Upper lobe of left lung (tissue), 6 donors: ENCODE data around the gene GFM2. TPM values are rescaled to one million over a fixed set of nuclear protein-coding genes. Genes with fewer than 3 reads are reported as not detected.
"Not testable (repeated sequence)": the region's sequence is repeated elsewhere in the genome, so short reads cannot be mapped to it uniquely, and the experiment has no call there.

Experiments used
- ATAC-seq, 2 donors: fragments of 200-7000 bp; cut with Tn5 transposase; one replicate each; pipeline ENCODE4 v1.9.1; 2022; ENCODE audit warnings: mild to moderate bottlenecking in 2 of 2, moderate library complexity in 2 of 2; ENCODE audit not compliant: low FRiP score in 2 of 2
- DNase-seq, 2 donors: peaks; one replicate each; pipeline ENCODE4 v3.0.0-alpha.2; 2019 to 2020
- H3K27ac ChIP-seq, 4 donors: fragments of 200-600 bp; sonication (generic); one replicate each; pipeline ENCODE4 v1.5.1; 2016 to 2019
- H3K27me3 ChIP-seq, 4 donors: fragments of 200-600 bp; sonication (generic); one replicate each; pipeline ENCODE4 v1.5.1; 2017 to 2019
- H3K36me3 ChIP-seq, 4 donors: fragments of 200-600 bp; sonication (generic); one replicate each; pipeline ENCODE4 v1.5.1; 2016 to 2019
- H3K4me1 ChIP-seq, 4 donors: fragments of 200-600 bp; sonication (generic); one replicate each; pipeline ENCODE4 v1.5.1; 2018 to 2019
- H3K4me3 ChIP-seq, 4 donors: fragments of 200-600 bp; sonication (generic); one replicate each; pipeline ENCODE4 v1.5.1; 2017 to 2019; ENCODE audit warnings: mild to moderate bottlenecking in 2 of 4, moderate library complexity in 1 of 4
- H3K9me3 ChIP-seq, 4 donors: fragments of 200-600 bp; sonication (generic); one replicate each; pipeline ENCODE4 v1.5.1; 2018 to 2019
- EP300 ChIP-seq, 4 donors: sonication (generic); formaldehyde crosslinking; IDR thresholded peaks; one replicate each; pipeline ENCODE4 v1.5.1; 2017; ENCODE audit warnings: antibody characterized with exemption in 4 of 4, control low read depth in 2 of 4
- POLR2A ChIP-seq, 4 donors: fragments of 450-650 bp; IDR thresholded peaks; one replicate each; pipeline ENCODE4 v1.5.1; 2016 to 2017; ENCODE audit warnings: antibody characterized with exemption in 4 of 4, mild to moderate bottlenecking in 2 of 4
- POLR2AphosphoS5 ChIP-seq, 2 donors: sonication (generic); formaldehyde crosslinking; IDR thresholded peaks; one replicate each; pipeline ENCODE4 v1.5.1; 2017; ENCODE audit warnings: antibody characterized with exemption in 2 of 2
- WGBS, 2 donors: methylation state at CpG; one replicate each; pipeline ENCODE4 v1.1.5; 2017 to 2018; 5-methylcytosine and 5-hydroxymethylcytosine counted together
- total RNA-seq, 6 donors: library from RNA; depleted of rRNA in 4 of 6; stranded (reverse); fragments of >200 nt in 4 of 6; gene quantifications; one replicate each; pipeline versions ENCODE4 v1.1.0 to v1.2.1, GENCODE V29; 2016 to 2021
- TF ChIP-seq, protein P1 (sequence below), 6 experiments: fragments of 450-650 bp in 4 of 6; fragments of 200-600 bp in 2 of 6; sonication (generic) in 2 of 6; IDR thresholded peaks; one replicate each; pipeline ENCODE4 v1.5.1; 2016 to 2019; ENCODE audit warnings: antibody characterized with exemption in 6 of 6
- donor health status: DM: no; HTN: no; CAD: no; lungs with moderate emphysema.
- donor health status: DM: no; HTN: yes; CAD: no; lungs with severe emphysema.

GFM2 gene
- total RNA-seq, 6 donors from 2014 or later = 6.1 to 33.5 (median 16.0) TPM

DNA sequence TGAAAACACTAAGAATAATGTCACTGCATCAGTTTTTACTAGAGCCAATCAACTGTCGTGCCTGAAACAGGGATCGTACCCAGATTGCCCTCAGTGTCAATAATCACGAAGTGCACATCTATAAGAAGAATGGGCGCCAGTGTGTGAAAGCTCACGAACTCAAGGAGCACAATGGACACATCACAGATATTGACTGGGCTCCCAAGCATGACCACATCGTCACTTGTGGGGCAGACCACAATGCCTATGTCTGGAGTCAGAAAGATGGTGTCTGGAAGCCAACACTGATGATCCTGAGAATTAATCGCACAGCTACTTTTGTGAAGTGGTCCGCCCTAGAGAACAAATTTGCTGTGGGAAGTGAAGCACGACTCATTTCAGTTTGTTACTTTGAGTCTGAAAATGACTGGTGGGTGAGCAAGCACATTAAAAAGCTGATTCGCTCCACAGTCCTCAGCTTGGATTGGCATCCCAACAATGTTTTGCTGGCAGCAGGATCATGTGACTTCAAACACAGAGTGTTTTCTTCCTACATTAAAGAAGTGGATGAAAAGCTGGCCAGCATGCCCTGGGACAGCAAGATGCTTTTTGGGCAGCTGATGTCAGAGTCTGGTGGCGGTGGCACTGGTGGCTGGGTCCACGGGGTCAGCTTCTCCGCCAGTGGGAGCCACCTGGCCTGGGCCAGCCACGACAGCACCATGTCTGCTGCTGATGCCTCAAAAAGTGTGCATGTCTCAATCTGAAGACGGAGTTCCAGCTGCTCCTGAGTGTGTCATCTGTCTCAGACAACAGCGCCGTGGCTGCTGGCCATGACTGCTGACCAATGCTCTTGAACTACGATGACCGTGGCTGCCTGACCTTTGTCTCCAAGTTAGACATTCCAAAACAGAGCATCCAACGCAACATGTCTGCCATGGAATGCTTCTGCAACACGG lies 32.3 kb upstream of the GFM2 start:
- no peak overlapping the region for H3K27ac ChIP-seq
- TF ChIP-seq, protein P1, sequence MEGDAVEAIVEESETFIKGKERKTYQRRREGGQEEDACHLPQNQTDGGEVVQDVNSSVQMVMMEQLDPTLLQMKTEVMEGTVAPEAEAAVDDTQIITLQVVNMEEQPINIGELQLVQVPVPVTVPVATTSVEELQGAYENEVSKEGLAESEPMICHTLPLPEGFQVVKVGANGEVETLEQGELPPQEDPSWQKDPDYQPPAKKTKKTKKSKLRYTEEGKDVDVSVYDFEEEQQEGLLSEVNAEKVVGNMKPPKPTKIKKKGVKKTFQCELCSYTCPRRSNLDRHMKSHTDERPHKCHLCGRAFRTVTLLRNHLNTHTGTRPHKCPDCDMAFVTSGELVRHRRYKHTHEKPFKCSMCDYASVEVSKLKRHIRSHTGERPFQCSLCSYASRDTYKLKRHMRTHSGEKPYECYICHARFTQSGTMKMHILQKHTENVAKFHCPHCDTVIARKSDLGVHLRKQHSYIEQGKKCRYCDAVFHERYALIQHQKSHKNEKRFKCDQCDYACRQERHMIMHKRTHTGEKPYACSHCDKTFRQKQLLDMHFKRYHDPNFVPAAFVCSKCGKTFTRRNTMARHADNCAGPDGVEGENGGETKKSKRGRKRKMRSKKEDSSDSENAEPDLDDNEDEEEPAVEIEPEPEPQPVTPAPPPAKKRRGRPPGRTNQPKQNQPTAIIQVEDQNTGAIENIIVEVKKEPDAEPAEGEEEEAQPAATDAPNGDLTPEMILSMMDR (IDR thresholded peaks at IDR 0.05) = no peak
- TF ChIP-seq POLR2AphosphoS5 (IDR thresholded peaks at IDR 0.05) (no peak), EP300 (IDR thresholded peaks at IDR 0.05) (no peak), POLR2A (IDR thresholded peaks at IDR 0.05) (no peak)
- H3K4me1 ChIP-seq = no peaks in the 10 kb centered on the region
- DNase-seq (peak in 1 of 2 donors; percentile 46), ATAC-seq (no peak)
- WGBS, 2 donors = 90 to 94% methylated on average over 18 to 21 of the region's 21 CpGs
- no peaks in the 10 kb centered on the region for H3K27me3 ChIP-seq
- H3K9me3 ChIP-seq = no peaks in the 10 kb centered on the region
- H3K4me3 ChIP-seq = no peak overlapping the region
- H3K36me3 ChIP-seq = no peaks in the 10 kb centered on the region

GRCh38 chr5:74791669-74792068 lies 24.8 kb upstream of the GFM2 start:
- DNase-seq, H3K27me3 ChIP-seq, H3K27ac ChIP-seq, H3K4me3 ChIP-seq, H3K4me1 ChIP-seq, H3K9me3 ChIP-seq, H3K36me3 ChIP-seq, ATAC-seq: not testable (repeated sequence)
- 89 to 99% methylated on average over 3 of the region's 3 CpGs for WGBS, 2 donors

GRCh38 chr5:74787424-74787823 lies 20.5 kb upstream of the GFM2 start:
- Histone ChIP-seq H3K9me3 (no peaks in the 10 kb centered on the region), H3K36me3 (no peaks in the 10 kb centered on the region), H3K4me3 (no peak overlapping the region), H3K4me1 (no peaks in the 10 kb centered on the region), H3K27me3 (no peaks in the 10 kb centered on the region), H3K27ac (no peak overlapping the region)
- no peak for DNase-seq
- ATAC-seq = no peak
- WGBS, 2 donors = 92 to 93% methylated on average over 6 of the region's 6 CpGs
- TF ChIP-seq POLR2A (IDR thresholded peaks at IDR 0.05) (no peak), POLR2AphosphoS5 (IDR thresholded peaks at IDR 0.05) (no peak), EP300 (IDR thresholded peaks at IDR 0.05) (no peak)
- TF ChIP-seq, protein P1 (IDR thresholded peaks at IDR 0.05) = no peak

DNA sequence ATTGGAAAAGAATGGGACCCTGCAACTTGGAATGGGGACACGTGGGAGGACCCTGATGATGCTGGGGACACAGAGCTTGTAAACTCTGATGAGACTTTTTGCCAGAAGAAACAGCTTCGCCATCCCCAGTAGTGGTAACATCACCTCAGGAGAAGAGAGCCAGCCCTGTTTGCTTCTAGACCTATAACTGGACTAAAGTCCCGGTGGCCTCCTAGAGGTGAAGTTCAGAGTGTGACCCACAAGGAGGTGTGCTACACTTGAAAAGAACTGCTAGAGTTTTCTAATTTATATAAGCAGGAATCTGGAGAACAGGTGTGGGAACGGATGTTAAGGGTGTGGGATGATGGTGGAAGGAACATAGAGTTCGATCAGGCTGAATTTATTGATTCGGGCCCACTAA lies 19.9 kb upstream of the GFM2 start:
- no peak for DNase-seq
- H3K27ac ChIP-seq = no peak overlapping the region
- no peaks in the 10 kb centered on the region for H3K27me3 ChIP-seq
- no peak for TF ChIP-seq POLR2A (IDR thresholded peaks at IDR 0.05)
- TF ChIP-seq POLR2AphosphoS5 (IDR thresholded peaks at IDR 0.05) = no peak
- TF ChIP-seq EP300 (IDR thresholded peaks at IDR 0.05) = no peak
- TF ChIP-seq, protein P1 (IDR thresholded peaks at IDR 0.05) = no peak
- no peak overlapping the region for H3K4me3 ChIP-seq
- no peak for ATAC-seq
- H3K36me3 ChIP-seq = no peaks in the 10 kb centered on the region
- H3K4me1 ChIP-seq = no peaks in the 10 kb centered on the region
- no peaks in the 10 kb centered on the region for H3K9me3 ChIP-seq
- WGBS, 2 donors = 89 to 92% methylated on average over 6 of the region's 6 CpGs

DNA sequence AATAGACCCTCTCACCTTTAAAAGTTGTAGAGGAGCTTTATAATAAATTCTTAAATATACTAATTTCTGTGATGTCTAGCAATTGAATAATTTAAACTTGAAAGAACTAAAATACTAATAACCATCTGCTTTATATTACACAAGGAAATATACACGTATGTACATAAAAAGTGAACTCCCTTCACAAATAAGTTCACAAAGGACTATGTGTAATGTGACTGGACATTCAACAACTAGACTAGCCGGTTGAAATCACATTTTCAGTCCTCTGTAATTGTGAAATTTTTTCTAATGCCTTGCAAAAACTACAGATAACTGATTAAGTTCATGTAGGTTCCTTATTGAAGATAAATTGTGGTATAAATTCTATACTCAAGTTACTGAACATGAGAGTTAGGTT lies 11.7 kb upstream of the GFM2 start:
- 87 to 94% methylated on average over 2 of the region's 2 CpGs for WGBS, 2 donors
- H3K36me3 ChIP-seq = peaks cover 3 to 46% (median 30%) of the 10 kb centered on the region in 4 donors
- no peak overlapping the region for H3K4me3 ChIP-seq
- no peaks in the 10 kb centered on the region for H3K4me1 ChIP-seq
- DNase-seq = no peak
- ATAC-seq = no peak
- TF ChIP-seq POLR2AphosphoS5 (IDR thresholded peaks at IDR 0.05) = no peak
- TF ChIP-seq POLR2A (IDR thresholded peaks at IDR 0.05) = no peak
- TF ChIP-seq, protein P1 (IDR thresholded peaks at IDR 0.05) = no peak
- TF ChIP-seq EP300 (IDR thresholded peaks at IDR 0.05) = no peak
- no peaks in the 10 kb centered on the region for H3K27me3 ChIP-seq
- no peak overlapping the region for H3K27ac ChIP-seq
- H3K9me3 ChIP-seq = no peaks in the 10 kb centered on the region
